ENCODE measurements around the gene GNG2. TPM values are rescaled to one million over a fixed set of nuclear protein-coding genes. Genes with fewer than 3 reads are reported as not detected.

Gene GNG2
- total and polyA plus RNA-seq, 9 of the 15 experiments (the other 6 are each of a cell fraction or from before 2014, with no cell fraction given): 0.18 TPM; not detected in 8

GRCh38 chr14:51883232-51883631 is 22.8 kb downstream of the GNG2 start:
- BruUV-seq (replicated peaks): no TSS peak
- POLR2A ChIA-PET: no interaction called here

More at GRCh38 chr14:51883232-51883631, 22.8 kb downstream of the GNG2 start:
- Histone ChIP-seq H3K9ac (ENCODE audit: insufficient read depth in 1 of 2, low read depth in 2 of 2, low read length in 2 of 2) (no peak overlapping the region), H4K20me1 (replicated peaks; ENCODE audit: control insufficient read depth, insufficient read depth, low read length) (no peaks in the 10 kb centered on the region), H3K27me3 (ENCODE audit: control insufficient read depth in 2 of 2, insufficient read depth in 2 of 2, low read length in 2 of 2) (no peaks in the 10 kb centered on the region), H3K9me3 (replicated peaks; ENCODE audit: control insufficient read depth, insufficient read depth, low read depth, low read length) (no peaks in the 10 kb centered on the region), H3K4me2 (ENCODE audit: insufficient read depth, low read length) (no peak overlapping the region), H2AFZ (ENCODE audit: low read depth, low read length) (no peak overlapping the region), H3K4me1 (replicated peaks in 1 of 2; ENCODE audit: control insufficient read depth in 2 of 2, insufficient read depth in 2 of 2, low read length in 2 of 2) (no peaks in the 10 kb centered on the region), H3K9me1 (ENCODE audit: control insufficient read depth, insufficient read depth, low read length) (no peaks in the 10 kb centered on the region), H3K79me2 (ENCODE audit: control insufficient read depth, insufficient read depth, low read length) (no peaks in the 10 kb centered on the region), H3K4me3 (no peak overlapping the region), H3K27ac (ENCODE audit: extremely low read depth, low read depth, low read length) (no peak overlapping the region), H3K36me3 (ENCODE audit: control insufficient read depth, insufficient read depth, low read length) (no peaks in the 10 kb centered on the region)
- FAIRE-seq: no peak
- WGBS (ENCODE audit: insufficient coverage, low coverage, missing lambda C conversion rate): 0% methylated on average over 1 of the region's 2 CpGs
- TF ChIP-seq MEF2A (IDR thresholded peaks at IDR 0.05; ENCODE audit: control insufficient read depth, low read depth, low read length) (no peak), SRSF7 (optimal IDR thresholded peaks at IDR 0.05; ENCODE audit: low read depth, low read length) (no peak), BRF2 (IDR thresholded peaks at IDR 0.05; ENCODE audit: borderline replicate concordance, insufficient read depth, insufficient read length) (no peak), HIVEP1 (CRISPR knock-in tag; IDR thresholded peaks at IDR 0.05) (no peak), ELK1 (CRISPR knock-in tag; IDR thresholded peaks at IDR 0.05) (no peak), DPF2 (IDR thresholded peaks at IDR 0.05) (no peak), EZH2 (IDR thresholded peaks at IDR 0.05; ENCODE audit: borderline replicate concordance, low read depth, low read length) (no peak)
- DNase-seq (ENCODE audit: extremely low read depth in 1 of 4, low spot score in 3 of 4): no peak
- intact Hi-C loops (cut with micrococcal nuclease) (no loop called here), in situ Hi-C loops (cut with MboI) (no loop called here)
- no peak for ATAC-seq
- CTCF ChIA-PET (ENCODE audit: low intra/inter-chr PET ratio): no interaction called here
